HG03060 (cell line): ENCODE data around the gene SEMA4D.
"Not testable (repeated sequence)": the region's sequence is repeated elsewhere in the genome, so short reads cannot be mapped to it uniquely, and the experiment has no call there.

ENCODE experiments used
- ATAC-seq: cut with Tn5 transposase; IDR thresholded peaks from one replicate; pipeline ENCODE4 v1.9.1; 2021; ENCODE audit warnings: low read depth, moderate number of reproducible peaks; ENCODE audit not compliant: unreplicated experiment

The SEMA4D gene

DNA sequence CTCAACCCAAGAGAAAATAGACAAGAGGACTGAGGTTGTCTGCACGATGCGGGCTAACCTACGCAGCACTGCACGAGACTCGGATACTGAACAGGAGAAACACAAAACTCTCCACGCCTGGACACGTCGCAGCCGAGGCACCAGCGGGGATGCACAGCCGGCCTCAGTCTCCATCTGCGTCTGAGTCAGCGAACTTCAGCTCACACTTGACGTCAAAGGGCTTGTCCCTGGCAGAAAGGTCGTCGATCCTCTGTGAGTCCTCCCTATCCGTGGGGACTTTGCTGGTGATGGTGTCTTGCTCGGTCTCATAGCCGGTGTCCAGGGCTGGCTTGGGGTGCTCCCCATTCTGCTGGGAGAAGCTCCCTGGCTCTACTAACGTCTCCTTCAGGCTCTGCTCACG lies 119.4 kb downstream of the SEMA4D start:
- ATAC-seq = no peak

DNA sequence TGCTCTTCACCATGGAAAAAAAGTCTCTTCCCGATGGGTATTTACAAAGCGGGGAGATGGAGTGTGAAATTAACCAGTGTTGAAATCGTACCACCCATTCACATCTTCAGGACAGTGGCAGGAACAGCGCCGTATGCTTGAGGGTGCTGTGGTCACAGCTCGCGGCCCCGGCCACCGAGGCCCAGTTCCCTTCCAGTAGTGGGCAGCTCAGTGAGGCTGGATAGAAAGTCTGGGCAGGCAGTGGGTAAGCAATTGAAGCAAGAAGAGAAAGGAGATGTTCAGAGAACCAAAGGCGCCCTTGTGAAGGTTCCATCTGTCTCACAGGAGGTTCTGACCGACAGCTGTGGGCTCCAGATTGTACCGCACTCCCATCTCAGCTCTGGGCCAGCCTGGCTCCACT lies 120.5 kb downstream of the SEMA4D start:
- no peak for ATAC-seq

DNA sequence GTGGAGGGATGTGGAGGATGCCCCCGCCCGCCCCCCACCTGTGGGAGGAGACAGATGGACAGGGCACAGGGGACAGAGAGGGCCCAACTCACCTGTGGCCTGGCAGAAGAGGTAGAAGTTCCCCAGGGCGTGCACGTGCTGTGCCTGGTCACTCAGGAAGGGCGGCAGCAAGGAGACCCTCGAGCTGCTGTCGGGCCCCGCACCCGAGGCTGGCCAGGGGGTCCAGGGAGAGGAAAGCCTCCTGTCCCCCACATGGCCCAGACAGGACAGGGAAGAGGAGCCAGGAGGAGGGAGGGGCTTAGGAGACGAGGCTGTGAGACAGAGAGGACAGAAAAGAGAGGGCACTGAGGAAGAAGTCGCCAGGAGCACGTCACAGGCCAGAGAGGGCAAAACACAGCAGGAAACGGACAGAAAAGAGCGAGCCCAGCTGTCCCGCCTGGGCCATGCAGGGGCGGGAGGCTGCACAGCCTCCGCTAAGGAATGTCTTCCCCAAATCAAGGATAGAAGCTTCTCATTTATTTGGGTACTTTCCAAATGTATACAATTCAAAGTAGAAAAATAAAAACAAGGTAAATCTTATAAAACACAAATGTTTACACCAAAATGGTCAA lies 121.1 kb downstream of the SEMA4D start:
- no peak for ATAC-seq

- no peak for ATAC-seq
Measured at GRCh38 chr9:89376286-89376685, 121.6 kb downstream of the SEMA4D start.

GRCh38 chr9:89375191-89375760 lies 122.6 kb downstream of the SEMA4D start:
- peak; percentile 35 for ATAC-seq

GRCh38 chr9:89374176-89374575 lies 123.7 kb downstream of the SEMA4D start:
- ATAC-seq = no peak

- ATAC-seq = no peak
Measured at GRCh38 chr9:89372979-89373378, 124.9 kb downstream of the SEMA4D start.

GRCh38 chr9:89372230-89372816 lies 125.6 kb downstream of the SEMA4D start:
- no peak for ATAC-seq

DNA sequence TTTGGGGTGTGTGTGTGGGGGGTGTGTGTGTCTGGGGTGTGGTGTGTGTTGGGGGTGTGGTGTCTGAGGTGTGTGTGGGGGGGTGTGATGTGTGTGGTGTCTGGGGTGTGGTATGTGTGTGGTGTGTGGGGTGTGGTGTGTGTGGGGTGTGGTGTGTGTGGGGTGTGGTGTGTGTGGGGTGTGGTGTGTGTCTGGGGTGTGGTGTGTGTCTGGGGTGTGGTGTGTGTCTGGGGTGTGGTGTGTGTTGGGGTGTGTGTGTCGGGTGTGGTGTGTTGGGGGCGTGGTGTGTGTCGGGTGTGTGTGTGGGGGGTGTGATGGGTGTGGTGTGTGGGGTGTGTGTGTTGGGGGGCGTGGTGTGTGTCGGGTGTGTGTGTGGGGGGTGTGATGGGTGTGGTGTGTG lies 126.1 kb downstream of the SEMA4D start:
- not testable (repeated sequence) for ATAC-seq

- ATAC-seq = no peak
Measured at GRCh38 chr9:89370593-89370992, 127.3 kb downstream of the SEMA4D start.

- ATAC-seq = no peak
Measured at GRCh38 chr9:89368978-89369377, 128.9 kb downstream of the SEMA4D start.

DNA sequence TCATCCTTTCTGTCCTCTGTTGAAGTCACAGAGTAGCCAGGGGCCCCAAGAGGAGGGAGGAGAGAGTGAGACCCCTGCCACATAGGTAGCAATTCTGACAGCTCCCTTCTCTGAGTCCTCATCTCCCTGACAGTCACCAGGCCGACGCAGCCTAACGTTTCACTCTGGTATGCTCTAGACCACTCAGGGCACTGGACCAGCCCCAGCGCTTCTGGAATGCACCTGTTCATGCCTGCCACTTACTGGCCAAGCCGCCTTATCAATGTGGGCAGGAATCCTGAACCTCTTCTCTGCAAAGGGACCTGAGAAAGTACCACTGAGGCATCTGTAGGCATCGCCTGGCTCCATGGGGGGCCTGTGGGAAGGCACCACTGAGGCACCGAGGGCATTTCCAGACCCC lies 129.4 kb downstream of the SEMA4D start:
- no peak for ATAC-seq

- no peak for ATAC-seq
Measured at GRCh38 chr9:89367726-89368437, 130.0 kb downstream of the SEMA4D start.

GRCh38 chr9:89367281-89367680 lies 130.6 kb downstream of the SEMA4D start:
- no peak for ATAC-seq

- ATAC-seq = no peak
Measured at GRCh38 chr9:89366711-89367110, 131.2 kb downstream of the SEMA4D start.

DNA sequence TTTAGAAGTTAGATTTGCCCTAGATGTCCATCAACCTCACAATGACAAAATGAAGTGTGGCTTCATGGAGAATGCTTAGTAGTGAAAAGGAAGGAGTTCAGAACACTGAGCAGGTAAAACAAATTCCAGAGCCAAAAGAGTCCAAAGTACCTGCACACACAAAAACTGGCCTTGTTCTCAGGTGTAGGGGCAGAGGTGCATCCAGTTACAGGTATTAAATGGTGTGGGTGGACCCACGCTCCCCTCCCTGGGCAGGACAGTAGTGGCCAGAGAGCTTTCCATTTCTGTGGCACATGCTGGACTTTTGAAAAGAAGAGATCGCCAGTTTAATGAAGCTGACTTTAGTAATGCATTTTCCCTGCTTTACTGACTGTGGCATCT lies 132.4 kb downstream of the SEMA4D start:
- ATAC-seq = no peak

DNA sequence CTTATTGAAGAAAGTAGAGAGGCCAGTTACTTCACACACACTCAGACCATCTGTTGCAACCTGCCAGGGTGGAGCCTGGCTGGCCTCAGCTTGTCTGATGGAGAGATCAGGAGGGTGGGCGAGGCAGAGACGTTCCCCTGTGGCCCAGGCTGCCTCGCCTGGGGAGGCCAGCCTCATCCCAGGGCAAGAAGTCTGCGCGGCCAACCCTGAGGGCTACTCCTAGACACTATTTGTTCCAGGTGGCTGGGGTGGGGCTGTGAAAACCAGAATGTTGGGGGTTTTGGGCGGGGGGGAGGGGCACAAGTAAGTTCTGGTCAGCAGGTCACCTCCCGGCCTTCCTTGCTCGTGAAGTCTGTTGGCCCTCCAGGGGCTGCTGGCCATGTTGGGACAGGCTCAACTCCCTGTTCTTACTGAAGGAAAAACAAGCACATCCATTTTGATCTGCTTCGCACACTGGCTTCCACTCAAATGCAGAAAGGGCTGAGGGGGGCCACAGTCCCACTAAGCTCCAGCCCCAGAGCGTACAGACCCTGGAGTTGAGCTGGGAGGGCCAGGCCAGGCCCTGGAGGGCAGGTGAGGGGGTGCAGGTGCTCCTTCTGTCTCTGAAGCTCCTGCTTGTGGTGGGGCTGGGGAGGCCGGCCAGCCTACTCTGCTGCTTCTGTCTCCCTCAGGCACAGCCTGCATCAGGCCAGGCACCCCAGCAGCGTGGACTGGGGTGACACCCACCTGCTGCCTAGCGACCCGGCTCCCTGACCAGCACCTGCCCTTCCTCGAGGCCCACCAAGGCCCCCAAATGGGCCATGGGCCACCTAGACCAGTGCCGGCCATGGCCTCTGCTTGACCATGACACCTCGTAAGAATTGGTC lies 133.0 kb downstream of the SEMA4D start:
- ATAC-seq = no peak

- ATAC-seq = no peak
Measured at GRCh38 chr9:89363921-89364665, 133.8 kb downstream of the SEMA4D start.

GRCh38 chr9:89363311-89363670 lies 134.6 kb downstream of the SEMA4D start:
- ATAC-seq = no peak

GRCh38 chr9:89362647-89363310 lies 135.1 kb downstream of the SEMA4D start:
- ATAC-seq = no peak
